GM13976 (cell line): ENCODE measurements around the gene ZGPAT.
A peak's percentile ranks its signal among the peaks of the same experiment; 100 is the strongest.

Experiments used
- DNase-seq: peaks from one replicate; pipeline ENCODE4 v3.0.0; 2012; ENCODE audit warnings: low spot score
- in situ Hi-C: fragments of 300-500 bp; cut with MboI; formaldehyde crosslinking; loops from one replicate; pipeline ENCODE4 v1.12.0; 2022; ENCODE audit warnings: low sequenced_read_pairs, mixed read lengths, inconsistent platforms; ENCODE audit not compliant: unreplicated experiment
- TF ChIP-seq, protein P1 (sequence below): IDR thresholded peaks from 2 replicates; pipeline ENCODE4 v1.5.1; 2012; ENCODE audit warnings: borderline replicate concordance, mild to moderate bottlenecking; ENCODE audit not compliant: insufficient read depth; ENCODE audit errors: extremely low read depth, missing control alignments, control extremely low read depth

The ZGPAT gene

DNA sequence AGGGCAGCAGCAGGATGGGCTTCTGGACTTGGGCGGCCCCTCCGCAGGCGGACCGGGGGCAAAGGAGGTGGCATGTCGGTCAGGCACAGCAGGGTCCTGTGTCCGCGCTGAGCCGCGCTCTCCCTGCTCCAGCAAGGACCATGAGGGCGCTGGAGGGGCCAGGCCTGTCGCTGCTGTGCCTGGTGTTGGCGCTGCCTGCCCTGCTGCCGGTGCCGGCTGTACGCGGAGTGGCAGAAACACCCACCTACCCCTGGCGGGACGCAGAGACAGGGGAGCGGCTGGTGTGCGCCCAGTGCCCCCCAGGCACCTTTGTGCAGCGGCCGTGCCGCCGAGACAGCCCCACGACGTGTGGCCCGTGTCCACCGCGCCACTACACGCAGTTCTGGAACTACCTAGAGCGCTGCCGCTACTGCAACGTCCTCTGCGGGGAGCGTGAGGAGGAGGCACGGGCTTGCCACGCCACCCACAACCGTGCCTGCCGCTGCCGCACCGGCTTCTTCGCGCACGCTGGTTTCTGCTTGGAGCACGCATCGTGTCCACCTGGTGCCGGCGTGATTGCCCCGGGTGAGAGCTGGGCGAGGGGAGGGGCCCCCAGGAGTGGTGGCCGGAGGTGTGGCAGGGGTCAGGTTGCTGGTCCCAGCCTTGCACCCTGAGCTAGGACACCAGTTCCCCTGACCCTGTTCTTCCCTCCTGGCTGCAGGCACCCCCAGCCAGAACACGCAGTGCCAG lies 11.0 kb upstream of the ZGPAT start, which contains the start of gene TNFRSF6B:
TSS of gene TNFRSF6B (plus strand) at position 25 of the 729 bp plus-strand sequence. CDS start at position 141, 116 bp downstream.
- DNase-seq: no peak
- in situ Hi-C loops: no loop called here
- TF ChIP-seq, protein P1, sequence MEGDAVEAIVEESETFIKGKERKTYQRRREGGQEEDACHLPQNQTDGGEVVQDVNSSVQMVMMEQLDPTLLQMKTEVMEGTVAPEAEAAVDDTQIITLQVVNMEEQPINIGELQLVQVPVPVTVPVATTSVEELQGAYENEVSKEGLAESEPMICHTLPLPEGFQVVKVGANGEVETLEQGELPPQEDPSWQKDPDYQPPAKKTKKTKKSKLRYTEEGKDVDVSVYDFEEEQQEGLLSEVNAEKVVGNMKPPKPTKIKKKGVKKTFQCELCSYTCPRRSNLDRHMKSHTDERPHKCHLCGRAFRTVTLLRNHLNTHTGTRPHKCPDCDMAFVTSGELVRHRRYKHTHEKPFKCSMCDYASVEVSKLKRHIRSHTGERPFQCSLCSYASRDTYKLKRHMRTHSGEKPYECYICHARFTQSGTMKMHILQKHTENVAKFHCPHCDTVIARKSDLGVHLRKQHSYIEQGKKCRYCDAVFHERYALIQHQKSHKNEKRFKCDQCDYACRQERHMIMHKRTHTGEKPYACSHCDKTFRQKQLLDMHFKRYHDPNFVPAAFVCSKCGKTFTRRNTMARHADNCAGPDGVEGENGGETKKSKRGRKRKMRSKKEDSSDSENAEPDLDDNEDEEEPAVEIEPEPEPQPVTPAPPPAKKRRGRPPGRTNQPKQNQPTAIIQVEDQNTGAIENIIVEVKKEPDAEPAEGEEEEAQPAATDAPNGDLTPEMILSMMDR: no peak

DNA sequence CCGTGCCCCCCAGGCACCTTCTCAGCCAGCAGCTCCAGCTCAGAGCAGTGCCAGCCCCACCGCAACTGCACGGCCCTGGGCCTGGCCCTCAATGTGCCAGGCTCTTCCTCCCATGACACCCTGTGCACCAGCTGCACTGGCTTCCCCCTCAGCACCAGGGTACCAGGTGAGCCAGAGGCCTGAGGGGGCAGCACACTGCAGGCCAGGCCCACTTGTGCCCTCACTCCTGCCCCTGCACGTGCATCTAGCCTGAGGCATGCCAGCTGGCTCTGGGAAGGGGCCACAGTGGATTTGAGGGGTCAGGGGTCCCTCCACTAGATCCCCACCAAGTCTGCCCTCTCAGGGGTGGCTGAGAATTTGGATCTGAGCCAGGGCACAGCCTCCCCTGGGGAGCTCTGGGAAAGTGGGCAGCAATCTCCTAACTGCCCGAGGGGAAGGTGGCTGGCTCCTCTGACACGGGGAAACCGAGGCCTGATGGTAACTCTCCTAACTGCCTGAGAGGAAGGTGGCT lies 10.4 kb upstream of the ZGPAT start:
- TF ChIP-seq, protein P1: no peak
- in situ Hi-C loops: no loop called here
- no peak for DNase-seq

DNA sequence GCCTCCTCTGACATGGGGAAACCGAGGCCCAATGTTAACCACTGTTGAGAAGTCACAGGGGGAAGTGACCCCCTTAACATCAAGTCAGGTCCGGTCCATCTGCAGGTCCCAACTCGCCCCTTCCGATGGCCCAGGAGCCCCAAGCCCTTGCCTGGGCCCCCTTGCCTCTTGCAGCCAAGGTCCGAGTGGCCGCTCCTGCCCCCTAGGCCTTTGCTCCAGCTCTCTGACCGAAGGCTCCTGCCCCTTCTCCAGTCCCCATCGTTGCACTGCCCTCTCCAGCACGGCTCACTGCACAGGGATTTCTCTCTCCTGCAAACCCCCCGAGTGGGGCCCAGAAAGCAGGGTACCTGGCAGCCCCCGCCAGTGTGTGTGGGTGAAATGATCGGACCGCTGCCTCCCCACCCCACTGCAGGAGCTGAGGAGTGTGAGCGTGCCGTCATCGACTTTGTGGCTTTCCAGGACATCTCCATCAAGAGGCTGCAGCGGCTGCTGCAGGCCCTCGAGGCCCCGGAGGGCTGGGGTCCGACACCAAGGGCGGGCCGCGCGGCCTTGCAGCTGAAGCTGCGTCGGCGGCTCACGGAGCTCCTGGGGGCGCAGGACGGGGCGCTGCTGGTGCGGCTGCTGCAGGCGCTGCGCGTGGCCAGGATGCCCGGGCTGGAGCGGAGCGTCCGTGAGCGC lies 9.8 kb upstream of the ZGPAT start:
- DNase-seq: no peak
- in situ Hi-C loops: no loop called here
- TF ChIP-seq, protein P1: no peak

DNA sequence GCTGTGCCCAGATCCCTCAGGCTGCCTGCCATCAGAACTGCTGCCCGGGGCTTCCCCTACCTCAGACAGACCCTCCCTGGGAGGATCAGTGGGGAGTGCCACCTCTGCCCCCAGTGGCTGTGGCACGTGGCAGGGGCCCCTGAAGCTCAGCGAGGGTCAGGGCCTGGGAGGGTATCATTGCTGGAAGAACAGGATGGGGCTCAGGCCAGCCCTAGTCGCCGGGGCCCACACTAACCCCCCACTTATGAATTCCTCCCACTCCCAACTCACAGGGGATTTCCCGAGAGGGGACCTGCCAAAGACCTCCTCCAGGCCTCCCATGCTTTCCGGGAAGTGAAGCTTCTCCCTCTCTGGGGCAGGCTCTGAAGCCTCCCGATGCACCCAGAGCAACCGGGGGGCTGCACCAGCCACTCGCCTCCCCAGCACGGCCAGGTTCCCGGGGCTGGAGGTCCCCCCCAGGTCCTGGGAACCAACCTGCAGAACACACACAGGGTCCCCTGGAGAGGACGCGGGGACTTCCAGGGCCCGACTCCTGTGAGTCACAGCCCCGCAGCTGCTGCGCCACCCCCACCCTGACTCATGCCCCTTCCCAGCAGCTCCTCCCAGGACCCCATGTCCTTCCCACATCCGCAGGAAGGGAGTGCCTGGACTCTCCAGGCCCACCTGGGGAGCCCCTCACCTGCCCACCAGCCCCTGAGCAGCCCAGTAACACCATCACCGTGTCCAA lies 8.9 kb upstream of the ZGPAT start:
- TF ChIP-seq, protein P1: no peak
- peak; percentile 82 for DNase-seq
- in situ Hi-C loops: no loop called here

DNA sequence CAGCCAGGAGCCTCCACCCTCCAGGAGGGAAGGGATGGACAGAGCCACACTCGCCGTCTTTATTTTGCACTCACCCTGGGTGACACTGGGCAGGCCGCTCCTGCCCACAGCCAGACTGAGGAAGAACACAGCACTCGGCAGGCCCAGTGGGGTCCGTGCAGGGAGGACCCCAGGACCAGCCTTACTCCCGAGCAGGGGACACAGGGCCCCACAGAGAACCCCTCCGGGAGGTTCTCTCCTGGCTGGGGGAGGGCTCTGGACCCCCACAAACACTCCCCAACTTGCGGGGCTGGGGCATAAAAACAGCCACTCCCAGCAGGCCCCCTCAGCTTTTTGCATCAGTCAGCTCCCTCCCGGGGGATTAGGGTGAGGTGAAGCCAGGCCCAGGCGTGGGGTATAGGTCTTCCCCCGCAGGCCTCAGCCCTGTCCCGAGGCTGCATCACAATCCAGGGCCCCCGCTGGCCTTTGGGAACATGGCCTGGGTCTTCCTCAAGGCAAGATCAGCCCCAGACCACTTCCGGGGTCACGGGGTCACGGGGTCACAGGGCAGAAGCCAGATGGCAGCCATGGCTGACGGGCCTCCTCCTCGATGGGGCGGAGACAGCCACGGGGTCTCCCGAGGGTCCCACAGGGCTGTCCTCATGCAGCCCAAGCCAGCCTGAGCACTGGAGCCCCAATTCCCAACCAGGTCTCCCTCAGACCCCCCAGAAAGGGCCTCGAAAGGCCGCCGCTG lies 8.2 kb upstream of the ZGPAT start:
- DNase-seq: peak; percentile 24
- TF ChIP-seq, protein P1: no peak
- in situ Hi-C loops: loop anchor here (10.0 kb wide), 1 partner anchor 155 kb away; no protein-coding TSS in a partner anchor

DNA sequence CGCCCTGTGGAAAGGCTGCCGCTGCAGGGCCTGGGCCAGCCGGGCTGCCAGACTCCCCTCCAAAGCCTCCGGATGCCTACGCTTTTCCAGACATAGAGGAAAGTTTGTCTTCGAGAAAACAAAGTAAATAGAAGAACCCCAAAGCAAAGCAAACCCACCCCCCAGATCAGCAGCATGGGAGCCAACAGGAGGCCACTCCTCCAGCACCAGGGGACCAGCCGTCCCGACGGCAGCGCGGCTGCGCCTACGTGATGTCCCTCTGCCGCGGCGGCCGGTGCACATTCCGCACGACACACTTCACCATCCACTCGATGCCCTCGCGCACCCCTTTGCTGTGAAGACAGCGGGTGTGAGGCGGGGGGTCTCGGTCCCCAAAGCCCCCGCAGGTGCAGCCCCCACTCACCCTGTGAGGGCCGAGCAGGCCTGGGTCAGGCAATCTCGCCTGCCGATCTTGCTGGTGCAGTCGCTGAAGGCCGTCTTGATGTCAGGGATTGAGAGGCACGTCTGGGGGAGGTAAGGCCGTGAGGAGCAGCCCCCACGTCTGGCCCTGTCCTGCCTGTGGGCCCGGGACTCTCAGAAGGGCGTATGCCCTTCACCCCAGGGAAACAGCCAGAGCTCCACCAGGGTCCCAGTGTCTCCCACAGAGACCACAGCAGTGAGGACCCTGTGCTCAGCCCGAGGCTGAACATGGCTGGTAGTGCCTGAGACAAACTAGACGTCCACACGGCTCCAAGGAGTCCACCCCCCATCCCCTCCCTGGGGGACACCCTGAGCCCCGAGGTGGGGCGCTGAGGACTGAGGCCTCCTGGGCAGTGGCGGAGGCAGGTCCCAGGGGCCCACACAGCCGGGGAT lies 7.4 kb upstream of the ZGPAT start:
- TF ChIP-seq, protein P1: no peak
- peak; percentile 28 for DNase-seq
- in situ Hi-C loops: loop anchor here (10.0 kb wide), 1 partner anchor 154 kb away; no protein-coding TSS in a partner anchor
